OCI-LY7 (cell line): ENCODE results near the gene CREB3. TPM values are rescaled to one million over a fixed set of nuclear protein-coding genes. Genes with fewer than 3 reads are reported as not detected.

Experiments
- BruUV-seq: library from RNA; stranded (reverse); fragments of 400-500 nt; replicated peaks from 2 replicates; lab custom pipeline; 2021; lab: Mats Ljungman, UMichigan
- CTCF ChIA-PET: fragments of 300-600 bp; sonication (Branson Sonifier 250); formaldehyde crosslinking; loops from one replicate; lab custom pipeline; 2022; ENCODE audit warnings: antibody characterized with exemption; ENCODE audit not compliant: unreplicated experiment; lab: Charles Lee
- POLR2A ChIA-PET: fragments of 300-600 bp; sonication (Branson Sonifier 250); formaldehyde crosslinking; loops from one replicate; lab custom pipeline; 2022; ENCODE audit warnings: antibody characterized with exemption; lab: Charles Lee
- DNase-seq: peaks from one replicate; pipeline ENCODE4 v3.0.0-alpha.2; 2015; ENCODE audit warnings: low spot score
- H2AFZ ChIP-seq: fragments of 200-600 bp; sonication (generic), shearing (Covaris generic); 2 replicates; pipeline ENCODE4 v1.6.1; 2014; ENCODE audit warnings: mild to moderate bottlenecking, antibody characterized with exemption, low read length, moderate library complexity
- H3K27ac ChIP-seq: fragments of 200-600 bp; sonication (generic); 2 replicates; pipeline ENCODE4 v1.5.1; 2014; ENCODE audit warnings: mixed run types, low read depth, mild to moderate bottlenecking, moderate library complexity, low read length, inconsistent platforms; ENCODE audit not compliant: poor library complexity, severe bottlenecking
- H3K36me3 ChIP-seq: fragments of 200-600 bp; sonication (generic); 2 replicates; pipeline ENCODE4 v1.6.1; 2014; ENCODE audit warnings: mild to moderate bottlenecking, antibody characterized with exemption, low read length, moderate library complexity, mixed read lengths; ENCODE audit not compliant: insufficient read depth
- H3K4me1 ChIP-seq: fragments of 200-600 bp; sonication (generic); 2 replicates; pipeline ENCODE4 v1.5.1; 2014; ENCODE audit warnings: mild to moderate bottlenecking, low read length; ENCODE audit not compliant: insufficient read depth, poor library complexity, severe bottlenecking
- H3K4me2 ChIP-seq: fragments of 200-600 bp; sonication (generic); 2 replicates; pipeline ENCODE4 v1.6.1; 2014; ENCODE audit warnings: mild to moderate bottlenecking, low read length
- H3K4me3 ChIP-seq: fragments of 200-600 bp; sonication (generic); 2 replicates; pipeline ENCODE4 v1.5.1; 2014; ENCODE audit warnings: mild to moderate bottlenecking, low read depth, low read length; ENCODE audit not compliant: poor library complexity, severe bottlenecking
- H3K79me2 ChIP-seq: fragments of 200-600 bp; sonication (generic); 2 replicates; pipeline ENCODE4 v1.6.1; 2016; ENCODE audit warnings: low read depth, mild to moderate bottlenecking, low read length, moderate library complexity, mixed read lengths; ENCODE audit not compliant: insufficient read depth
- H3K9me2 ChIP-seq: fragments of 200-600 bp; sonication (generic); 2 replicates; pipeline ENCODE4 v1.6.1; 2016; ENCODE audit warnings: mild to moderate bottlenecking, low read length, mixed read lengths; ENCODE audit not compliant: insufficient read depth
- H3K9me3 ChIP-seq: fragments of 200-600 bp; sonication (generic); 2 replicates; pipeline ENCODE4 v1.6.1; 2014; ENCODE audit warnings: mild to moderate bottlenecking, mixed run types, low read length, mixed read lengths
- H4K20me1 ChIP-seq: fragments of 200-600 bp; sonication (generic); 2 replicates; pipeline ENCODE4 v1.6.1; 2014; ENCODE audit warnings: mild to moderate bottlenecking, antibody characterized with exemption, low read length, moderate library complexity, mixed read lengths; ENCODE audit not compliant: insufficient read depth
- EZH2phosphoT487 ChIP-seq: fragments of 200-600 bp; sonication (generic); IDR thresholded peaks from 2 replicates; pipeline ENCODE4 v1.6.1; 2018; ENCODE audit warnings: low read depth, borderline replicate concordance, mild to moderate bottlenecking, mixed run types, antibody characterized with exemption, low read length, moderate library complexity, mixed read lengths
- intact Hi-C: fragments of 100-400 bp; cut with micrococcal nuclease; formaldehyde crosslinking; loops from one replicate; pipeline ENCODE4 v1.10.0; 2022; ENCODE audit not compliant: unreplicated experiment
- microRNA-seq: library from miRNA; unstranded; fragments of <30 nt; microRNA quantifications from one replicate; pipeline ENCODE4 v1.2.0, GENCODE V29; 2022; ENCODE audit warnings: borderline replicate concordance
- small RNA-seq: library from RNA; depleted of rRNA; stranded (forward); fragments of <200 nt; gene quantifications from one replicate; pipeline ENCODE3, GENCODE V24; 2014
- total RNA-seq, 2 experiments: library from RNA; depleted of rRNA in 1 of 2; stranded (reverse); fragments of >200 nt in 1 of 2; shearing (Covaris generic) in 1 of 2; gene quantifications; 2 replicates each; pipeline ENCODE4 v1.2.3, GENCODE V29; 2014 to 2022
- TF ChIP-seq, protein P1 (sequence below): fragments of 200-600 bp; sonication (generic); conservative IDR thresholded peaks from 2 replicates; pipeline ENCODE4 v1.5.1; 2014; ENCODE audit warnings: mild to moderate bottlenecking, antibody characterized with exemption, low read length, moderate library complexity, mixed read lengths

The CREB3 gene
- total RNA-seq, 2 experiments from 2014 or later, result 18.2 to 23.0 TPM

DNA sequence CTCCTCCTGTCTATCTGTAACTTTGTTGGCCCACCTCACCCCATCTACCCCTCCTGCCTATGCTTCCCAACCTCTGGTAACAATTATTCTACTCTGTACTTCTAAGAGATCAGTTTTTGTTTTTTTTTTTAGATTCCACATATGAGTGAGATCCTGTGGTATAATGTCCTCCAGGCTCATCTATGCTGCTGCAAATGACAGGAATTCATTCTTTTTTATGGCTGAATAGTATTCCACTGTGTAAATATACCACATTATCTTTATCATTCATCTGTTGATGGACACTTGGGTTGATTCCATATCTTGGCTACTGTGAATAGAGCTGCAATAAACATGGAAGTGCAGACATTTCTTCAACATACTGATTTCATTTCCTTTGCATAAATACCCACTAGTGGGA is 51.0 kb downstream of the CREB3 start:
- no peak overlapping the region for H3K4me2 ChIP-seq
- H3K9me2 ChIP-seq, result no peaks in the 10 kb centered on the region
- H4K20me1 ChIP-seq, result no peaks in the 10 kb centered on the region
- no peak for TF ChIP-seq EZH2phosphoT487
- TF ChIP-seq, protein P1, sequence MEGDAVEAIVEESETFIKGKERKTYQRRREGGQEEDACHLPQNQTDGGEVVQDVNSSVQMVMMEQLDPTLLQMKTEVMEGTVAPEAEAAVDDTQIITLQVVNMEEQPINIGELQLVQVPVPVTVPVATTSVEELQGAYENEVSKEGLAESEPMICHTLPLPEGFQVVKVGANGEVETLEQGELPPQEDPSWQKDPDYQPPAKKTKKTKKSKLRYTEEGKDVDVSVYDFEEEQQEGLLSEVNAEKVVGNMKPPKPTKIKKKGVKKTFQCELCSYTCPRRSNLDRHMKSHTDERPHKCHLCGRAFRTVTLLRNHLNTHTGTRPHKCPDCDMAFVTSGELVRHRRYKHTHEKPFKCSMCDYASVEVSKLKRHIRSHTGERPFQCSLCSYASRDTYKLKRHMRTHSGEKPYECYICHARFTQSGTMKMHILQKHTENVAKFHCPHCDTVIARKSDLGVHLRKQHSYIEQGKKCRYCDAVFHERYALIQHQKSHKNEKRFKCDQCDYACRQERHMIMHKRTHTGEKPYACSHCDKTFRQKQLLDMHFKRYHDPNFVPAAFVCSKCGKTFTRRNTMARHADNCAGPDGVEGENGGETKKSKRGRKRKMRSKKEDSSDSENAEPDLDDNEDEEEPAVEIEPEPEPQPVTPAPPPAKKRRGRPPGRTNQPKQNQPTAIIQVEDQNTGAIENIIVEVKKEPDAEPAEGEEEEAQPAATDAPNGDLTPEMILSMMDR, result no peak
- CTCF ChIA-PET, result no interaction called here
- no peak overlapping the region for H2AFZ ChIP-seq
- DNase-seq, result no peak
- peaks cover 19% of the 10 kb centered on the region for H3K4me1 ChIP-seq
- no peaks in the 10 kb centered on the region for H3K79me2 ChIP-seq
- no peaks in the 10 kb centered on the region for H3K9me3 ChIP-seq
- no TSS peak for BruUV-seq
- no peak overlapping the region for H3K4me3 ChIP-seq
- intact Hi-C loops, result no loop called here
- POLR2A ChIA-PET, result interaction anchor here (1.6 kb wide), 1 partner anchor 11 kb away, joined by 3 read pairs; no protein-coding TSS in a partner anchor
- H3K36me3 ChIP-seq, result peaks cover 15% of the 10 kb centered on the region
- H3K27ac ChIP-seq, result no peak overlapping the region

Small RNA genes within 50 kb of the gene (microRNA-seq; reads per million reads assigned to microRNA genes)
- gene MIR6852, result not detected
- gene MIR6853, result not detected

Small RNA genes within 50 kb of the gene (small RNA-seq; reads per million reads assigned to genes)
- gene MIR6853, result not detected

Other genes starting within 250 kb of the CREB3 start
- not detected in 2 replicates for gene RUSC2, start 242.6 kb upstream of the CREB3 start, total RNA-seq (2014; rRNA removed; shearing (Covaris generic))
- not detected in 2 replicates for gene RUSC2, start 242.6 kb upstream of the CREB3 start, total RNA-seq (2022)
- gene TESK1, start 127.4 kb upstream of the CREB3 start, total RNA-seq (2014; rRNA removed; shearing (Covaris generic)), result 15.0 and 18.3 TPM in 2 replicates
- 36.9 and 42.2 TPM in 2 replicates for gene TESK1, start 127.4 kb upstream of the CREB3 start, total RNA-seq (2022)
- 91.4 and 107 TPM in 2 replicates for gene CD72, start 114.3 kb upstream of the CREB3 start, total RNA-seq (2014; rRNA removed; shearing (Covaris generic))
- gene CD72, start 114.3 kb upstream of the CREB3 start, total RNA-seq (2022), result 63.0 and 67.6 TPM in 2 replicates
- gene SIT1, start 81.7 kb upstream of the CREB3 start, total RNA-seq (2014; rRNA removed; shearing (Covaris generic)), result 176 and 210 TPM in 2 replicates
- 93.0 and 121 TPM in 2 replicates for gene SIT1, start 81.7 kb upstream of the CREB3 start, total RNA-seq (2022)
- 21,739 and 26,575 TPM in 2 replicates for gene RMRP, start 74.6 kb upstream of the CREB3 start, total RNA-seq (2014; rRNA removed; shearing (Covaris generic))
- gene RMRP, start 74.6 kb upstream of the CREB3 start, total RNA-seq (2022), result 4,033 and 12,624 TPM in 2 replicates
- 16.5 and 20.3 TPM in 2 replicates for gene CCDC107, start 74.4 kb upstream of the CREB3 start, total RNA-seq (2014; rRNA removed; shearing (Covaris generic))
- 10.0 and 11.4 TPM in 2 replicates for gene CCDC107, start 74.4 kb upstream of the CREB3 start, total RNA-seq (2022)
- gene ARHGEF39, start 67.5 kb upstream of the CREB3 start, total RNA-seq (2014; rRNA removed; shearing (Covaris generic)), result 22.7 and 30.8 TPM in 2 replicates
- 48.1 and 53.6 TPM in 2 replicates for gene ARHGEF39, start 67.5 kb upstream of the CREB3 start, total RNA-seq (2022)
- gene CA9, start 58.7 kb upstream of the CREB3 start, total RNA-seq (2014; rRNA removed; shearing (Covaris generic)), result 0.10 and 0.16 TPM in 2 replicates
- gene CA9, start 58.7 kb upstream of the CREB3 start, total RNA-seq (2022), result not detected in 2 replicates
- gene TPM2, start 42.7 kb upstream of the CREB3 start, total RNA-seq (2014; rRNA removed; shearing (Covaris generic)), result 0.44 TPM in 1 of 2 replicates, not detected in the other
- gene TPM2, start 42.7 kb upstream of the CREB3 start, total RNA-seq (2022), result 2.5 and 3.8 TPM in 2 replicates
- 87.5 and 98.8 TPM in 2 replicates for gene TLN1, start 471 bp upstream of the CREB3 start, total RNA-seq (2014; rRNA removed; shearing (Covaris generic))
- 169 and 177 TPM in 2 replicates for gene TLN1, start 471 bp upstream of the CREB3 start, total RNA-seq (2022)
- 66.0 and 75.4 TPM in 2 replicates for gene GBA2, start 16.6 kb downstream of the CREB3 start, total RNA-seq (2014; rRNA removed; shearing (Covaris generic))
- 68.2 and 70.4 TPM in 2 replicates for gene GBA2, start 16.6 kb downstream of the CREB3 start, total RNA-seq (2022)
- gene RGP1, start 16.6 kb downstream of the CREB3 start, total RNA-seq (2014; rRNA removed; shearing (Covaris generic)), result 12.3 and 13.5 TPM in 2 replicates
- 27.1 and 31.3 TPM in 2 replicates for gene RGP1, start 16.6 kb downstream of the CREB3 start, total RNA-seq (2022)
- gene MSMP, start 21.6 kb downstream of the CREB3 start, total RNA-seq (2014; rRNA removed; shearing (Covaris generic)), result 0.67 and 2.3 TPM in 2 replicates
- 4.1 and 4.4 TPM in 2 replicates for gene MSMP, start 21.6 kb downstream of the CREB3 start, total RNA-seq (2022)
- 3.0 and 9.8 TPM in 2 replicates for gene NPR2, start 58.9 kb downstream of the CREB3 start, total RNA-seq (2014; rRNA removed; shearing (Covaris generic))
- gene NPR2, start 58.9 kb downstream of the CREB3 start, total RNA-seq (2022), result 3.5 and 4.7 TPM in 2 replicates
- gene SPAG8, start 79.6 kb downstream of the CREB3 start, total RNA-seq (2014; rRNA removed; shearing (Covaris generic)), result 1.1 and 3.9 TPM in 2 replicates
- 3.6 and 5.1 TPM in 2 replicates for gene SPAG8, start 79.6 kb downstream of the CREB3 start, total RNA-seq (2022)
- 74.3 and 82.5 TPM in 2 replicates for gene HINT2, start 82.4 kb downstream of the CREB3 start, total RNA-seq (2014; rRNA removed; shearing (Covaris generic))
- gene HINT2, start 82.4 kb downstream of the CREB3 start, total RNA-seq (2022), result 83.1 and 84.5 TPM in 2 replicates
- gene FAM221B, start 96.1 kb downstream of the CREB3 start, total RNA-seq (2014; rRNA removed; shearing (Covaris generic)), result not detected in 2 replicates
- gene FAM221B, start 96.1 kb downstream of the CREB3 start, total RNA-seq (2022), result not detected in 2 replicates
- gene TMEM8B, start 96.6 kb downstream of the CREB3 start, total RNA-seq (2014; rRNA removed; shearing (Covaris generic)), result 3.1 and 3.2 TPM in 2 replicates
- gene TMEM8B, start 96.6 kb downstream of the CREB3 start, total RNA-seq (2022), result 15.7 and 19.1 TPM in 2 replicates
- not detected in 2 replicates for gene OR13J1, start 137.7 kb downstream of the CREB3 start, total RNA-seq (2014; rRNA removed; shearing (Covaris generic))
- not detected in 2 replicates for gene OR13J1, start 137.7 kb downstream of the CREB3 start, total RNA-seq (2022)
- gene HRCT1, start 173.5 kb downstream of the CREB3 start, total RNA-seq (2014; rRNA removed; shearing (Covaris generic)), result not detected in 2 replicates
- gene HRCT1, start 173.5 kb downstream of the CREB3 start, total RNA-seq (2022), result not detected in 2 replicates
- not detected in 2 replicates for gene SPAAR, start 176.8 kb downstream of the CREB3 start, total RNA-seq (2014; rRNA removed; shearing (Covaris generic))
- not detected in 2 replicates for gene SPAAR, start 176.8 kb downstream of the CREB3 start, total RNA-seq (2022)
- gene OR2S2, start 225.5 kb downstream of the CREB3 start, total RNA-seq (2014; rRNA removed; shearing (Covaris generic)), result not detected in 2 replicates
- gene OR2S2, start 225.5 kb downstream of the CREB3 start, total RNA-seq (2022), result not detected in 2 replicates